NT2/D1 (cell line): ENCODE measurements around the gene TMEM121B.

Experiments
- DNase-seq: peaks from one replicate; pipeline ENCODE4 v3.0.0-alpha.2; 2011; ENCODE audit warnings: low read depth, low spot score
- H3K27me3 ChIP-seq: 2 replicates; pipeline ENCODE4 v1.6.0; 2011; ENCODE audit warnings: mild to moderate bottlenecking; ENCODE audit not compliant: insufficient read length, insufficient read depth
- H3K36me3 ChIP-seq: 2 replicates; pipeline ENCODE4 v1.6.1; 2011; ENCODE audit warnings: mild to moderate bottlenecking, low read length, mixed read lengths; ENCODE audit not compliant: insufficient read depth, insufficient read length
- H3K4me1 ChIP-seq: 2 replicates; pipeline ENCODE4 v1.5.1; 2011; ENCODE audit not compliant: insufficient read depth, insufficient read length
- H3K4me3 ChIP-seq: 2 replicates; pipeline ENCODE4 v1.5.1; 2011; ENCODE audit warnings: low read depth; ENCODE audit not compliant: insufficient read length
- H3K9ac ChIP-seq: 2 replicates; pipeline ENCODE4 v1.6.0; 2011; ENCODE audit warnings: low read depth; ENCODE audit not compliant: insufficient read length
- H3K9me3 ChIP-seq: 2 replicates; pipeline ENCODE4 v1.5.1; 2011; ENCODE audit warnings: mild to moderate bottlenecking, low read length; ENCODE audit not compliant: insufficient read depth
- SUZ12 ChIP-seq: IDR thresholded peaks from 2 replicates; pipeline ENCODE4 v1.6.1; 2011; ENCODE audit not compliant: insufficient read length, insufficient read depth; ENCODE audit errors: extremely low read depth
- YY1 ChIP-seq: IDR thresholded peaks from 2 replicates; pipeline ENCODE4 v1.6.1; 2011; ENCODE audit not compliant: insufficient read length, insufficient read depth
- ZNF274 ChIP-seq: IDR thresholded peaks from 2 replicates; pipeline ENCODE4 v1.6.1; 2011; ENCODE audit warnings: mild to moderate bottlenecking, low read depth, low read length

TMEM121B gene

DNA sequence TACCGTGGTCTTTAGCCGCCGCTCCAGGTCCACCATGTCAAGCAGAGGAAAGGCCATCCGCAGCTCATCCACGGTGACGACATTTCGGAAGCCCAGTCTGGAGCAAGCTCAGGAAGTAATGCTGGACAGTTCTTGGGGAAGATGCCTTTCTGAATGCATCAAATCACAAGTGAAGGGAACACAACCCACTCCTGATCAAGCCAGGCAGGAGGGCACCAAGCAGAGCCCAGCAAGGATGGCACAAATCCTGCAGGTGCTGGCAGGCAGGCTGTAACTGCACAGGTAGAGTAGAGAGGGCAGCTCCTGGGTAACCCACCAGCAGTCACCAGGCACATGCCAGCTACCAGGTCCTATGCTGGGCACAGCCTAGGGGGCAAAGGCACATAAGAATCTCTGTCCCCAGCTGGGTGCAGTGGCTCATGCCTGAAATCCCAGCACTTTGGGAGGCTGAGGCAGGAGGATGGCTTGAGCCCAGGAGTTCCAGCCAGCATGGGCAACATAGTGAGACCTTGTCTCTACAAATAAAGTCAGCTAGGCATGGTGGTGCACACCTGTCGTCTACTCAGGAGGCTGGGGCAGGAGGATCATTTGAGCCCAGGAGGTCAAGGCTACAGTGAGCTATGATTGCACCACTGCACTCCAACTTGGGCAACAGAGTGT, 24.0 kb upstream of the TMEM121B start:
- no peak for DNase-seq
- peaks cover 80% of the 10 kb centered on the region for H3K36me3 ChIP-seq
- TF ChIP-seq ZNF274 (no peak), SUZ12 (no peak), YY1 (no peak)
- H3K9me3 ChIP-seq, result no peaks in the 10 kb centered on the region
- peaks cover 5% of the 10 kb centered on the region for H3K4me1 ChIP-seq
- no peak overlapping the region for H3K4me3 ChIP-seq
- no peaks in the 10 kb centered on the region for H3K27me3 ChIP-seq
- H3K9ac ChIP-seq, result no peak overlapping the region

DNA sequence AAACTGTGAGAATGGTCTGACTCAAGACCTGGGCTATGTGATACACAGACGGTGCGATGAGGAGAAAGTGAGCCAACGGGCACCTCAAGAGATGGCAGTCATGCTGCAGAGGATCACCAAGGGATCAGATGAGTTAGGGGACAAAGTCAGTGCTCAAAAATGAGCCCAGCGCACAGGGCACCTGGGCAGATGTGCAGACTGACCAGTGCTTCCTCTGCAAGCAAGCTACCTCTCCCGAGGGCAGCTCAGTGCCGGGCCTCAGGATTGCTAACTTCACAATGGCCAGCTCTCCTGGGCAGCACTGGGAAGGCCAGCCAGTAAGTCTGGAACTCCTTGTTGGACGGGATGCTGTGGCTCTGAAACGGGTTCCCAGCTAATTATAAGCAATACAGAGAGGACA, 22.7 kb upstream of the TMEM121B start:
- DNase-seq, result no peak
- H3K4me1 ChIP-seq, result peaks cover 5% of the 10 kb centered on the region
- TF ChIP-seq ZNF274 (no peak), YY1 (no peak), SUZ12 (no peak)
- no peak overlapping the region for H3K9ac ChIP-seq
- no peaks in the 10 kb centered on the region for H3K9me3 ChIP-seq
- no peaks in the 10 kb centered on the region for H3K27me3 ChIP-seq
- H3K4me3 ChIP-seq, result no peak overlapping the region
- H3K36me3 ChIP-seq, result peaks cover 78% of the 10 kb centered on the region

DNA sequence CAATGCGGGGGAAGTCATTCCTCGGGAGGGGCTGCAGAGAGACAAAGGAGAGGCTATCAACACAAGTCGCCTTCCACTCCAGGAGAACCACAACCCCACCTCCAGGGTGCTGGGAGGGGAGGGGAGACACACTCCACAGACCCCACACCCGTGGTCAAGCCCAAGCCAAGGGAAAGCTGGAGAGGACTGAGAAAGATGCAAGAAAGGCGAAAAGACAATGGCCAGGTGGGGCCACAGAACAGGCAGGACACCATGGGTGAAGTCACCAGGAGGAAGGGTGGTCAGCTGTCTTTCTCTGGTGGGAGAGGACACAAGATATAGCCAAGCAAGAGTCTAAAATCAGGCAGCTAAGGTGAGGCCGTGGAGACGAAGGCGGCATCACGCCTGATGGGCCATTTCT, 21.9 kb upstream of the TMEM121B start:
- TF ChIP-seq SUZ12, result no peak
- no peak for TF ChIP-seq ZNF274
- TF ChIP-seq YY1, result no peak
- H3K9ac ChIP-seq, result no peak overlapping the region
- peaks cover 78% of the 10 kb centered on the region for H3K36me3 ChIP-seq
- H3K4me3 ChIP-seq, result no peak overlapping the region
- no peak for DNase-seq
- no peaks in the 10 kb centered on the region for H3K27me3 ChIP-seq
- H3K4me1 ChIP-seq, result peaks cover 5% of the 10 kb centered on the region
- H3K9me3 ChIP-seq, result no peaks in the 10 kb centered on the region

DNA sequence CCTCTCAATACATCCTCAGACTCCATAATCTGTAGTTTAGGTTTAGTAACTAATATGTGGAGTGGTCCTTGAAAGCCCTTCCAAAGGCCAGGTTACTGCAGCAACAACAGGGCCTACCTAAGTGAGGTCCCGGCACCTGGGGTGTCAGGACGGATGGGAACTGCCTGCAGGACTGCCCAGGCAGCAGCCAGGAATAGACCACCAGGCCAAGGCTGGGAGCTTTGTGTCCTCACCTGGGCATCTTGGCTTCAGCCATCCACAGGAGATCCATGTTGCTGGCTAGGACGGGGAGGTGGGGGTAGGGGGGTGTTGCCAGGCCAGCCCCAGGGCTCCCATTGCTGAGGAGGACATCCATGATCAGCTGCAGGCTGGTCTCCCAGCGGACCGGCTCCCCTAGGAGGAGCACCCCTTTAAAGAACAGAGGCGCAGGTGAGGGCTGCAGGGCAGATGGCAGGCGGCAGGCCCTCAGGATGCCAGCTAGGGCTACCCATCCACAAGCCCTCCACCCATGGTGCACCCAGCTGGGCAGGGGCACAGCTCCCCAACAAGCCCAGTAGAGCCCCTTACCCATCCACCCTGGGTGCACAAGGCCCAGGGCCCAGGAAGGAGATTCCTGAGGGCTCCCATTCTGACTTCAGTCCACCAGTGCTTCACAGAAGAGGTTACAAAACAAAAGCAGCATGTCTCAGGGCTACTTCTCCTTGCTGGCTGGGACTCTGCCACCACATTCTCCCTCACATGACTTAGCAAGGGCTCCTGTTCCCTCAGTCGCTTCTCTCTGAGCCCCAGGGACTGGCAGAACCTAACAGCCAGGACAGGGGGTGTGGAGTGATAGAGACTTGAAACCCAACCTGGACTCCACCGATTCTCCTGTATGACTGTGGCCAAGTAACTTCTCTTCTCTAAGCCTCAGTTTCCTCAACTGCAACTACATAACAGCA, 19.9 kb upstream of the TMEM121B start:
- Histone ChIP-seq H3K9ac (no peak overlapping the region), H3K4me3 (no peak overlapping the region), H3K4me1 (peaks cover 7% of the 10 kb centered on the region), H3K36me3 (peaks cover 81% of the 10 kb centered on the region), H3K9me3 (no peaks in the 10 kb centered on the region), H3K27me3 (no peaks in the 10 kb centered on the region)
- DNase-seq, result no peak
- TF ChIP-seq ZNF274, result no peak
- TF ChIP-seq YY1, result no peak
- TF ChIP-seq SUZ12, result no peak

DNA sequence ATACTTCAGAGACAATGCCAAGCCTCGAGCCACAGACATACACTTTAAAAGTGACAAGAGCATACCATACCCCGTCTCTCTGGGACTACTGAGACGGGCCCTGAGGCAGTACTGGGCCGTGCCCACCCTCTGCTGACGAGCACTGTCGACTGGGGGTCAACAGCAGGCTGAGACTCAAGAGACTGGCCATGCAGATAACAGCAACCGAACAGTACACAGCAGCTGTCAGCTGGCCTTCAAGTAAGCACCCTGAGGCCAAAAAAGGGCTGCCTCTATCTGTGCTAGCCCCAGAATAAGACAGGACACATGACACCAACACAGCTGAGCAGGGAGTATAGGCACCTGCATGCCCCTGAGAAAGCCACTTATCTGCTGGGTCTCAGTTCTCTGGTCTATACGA, 18.9 kb upstream of the TMEM121B start:
- TF ChIP-seq SUZ12 (no peak), ZNF274 (no peak), YY1 (no peak)
- Histone ChIP-seq H3K9me3 (no peaks in the 10 kb centered on the region), H3K9ac (no peak overlapping the region), H3K27me3 (no peaks in the 10 kb centered on the region), H3K36me3 (peaks cover 72% of the 10 kb centered on the region), H3K4me1 (peaks cover 7% of the 10 kb centered on the region), H3K4me3 (no peak overlapping the region)
- no peak for DNase-seq

DNA sequence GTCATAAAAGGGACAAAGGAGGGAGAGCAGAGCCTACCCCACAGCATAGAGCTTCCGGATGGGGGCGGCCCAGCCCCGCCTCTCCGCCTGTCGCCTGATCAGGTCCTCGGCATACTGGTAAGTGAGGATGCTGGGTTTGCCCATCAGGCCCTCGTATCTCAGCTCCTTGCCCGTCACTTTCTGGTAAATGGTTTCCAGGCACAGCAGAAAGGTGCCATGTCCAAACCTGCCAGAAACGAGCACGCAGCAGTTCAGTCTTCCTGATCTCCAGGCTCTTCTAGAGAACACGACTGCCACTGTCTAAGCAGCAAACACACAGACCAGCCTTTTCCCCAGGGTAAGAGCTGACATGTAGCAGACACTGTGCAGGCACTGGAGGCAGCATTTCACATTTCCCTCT, 17.4 kb upstream of the TMEM121B start:
- Histone ChIP-seq H3K9me3 (no peaks in the 10 kb centered on the region), H3K9ac (no peak overlapping the region), H3K4me3 (no peak overlapping the region), H3K4me1 (peaks cover 7% of the 10 kb centered on the region), H3K27me3 (no peaks in the 10 kb centered on the region), H3K36me3 (peaks cover 61% of the 10 kb centered on the region)
- no peak for DNase-seq
- TF ChIP-seq YY1 (no peak), ZNF274 (no peak), SUZ12 (no peak)

DNA sequence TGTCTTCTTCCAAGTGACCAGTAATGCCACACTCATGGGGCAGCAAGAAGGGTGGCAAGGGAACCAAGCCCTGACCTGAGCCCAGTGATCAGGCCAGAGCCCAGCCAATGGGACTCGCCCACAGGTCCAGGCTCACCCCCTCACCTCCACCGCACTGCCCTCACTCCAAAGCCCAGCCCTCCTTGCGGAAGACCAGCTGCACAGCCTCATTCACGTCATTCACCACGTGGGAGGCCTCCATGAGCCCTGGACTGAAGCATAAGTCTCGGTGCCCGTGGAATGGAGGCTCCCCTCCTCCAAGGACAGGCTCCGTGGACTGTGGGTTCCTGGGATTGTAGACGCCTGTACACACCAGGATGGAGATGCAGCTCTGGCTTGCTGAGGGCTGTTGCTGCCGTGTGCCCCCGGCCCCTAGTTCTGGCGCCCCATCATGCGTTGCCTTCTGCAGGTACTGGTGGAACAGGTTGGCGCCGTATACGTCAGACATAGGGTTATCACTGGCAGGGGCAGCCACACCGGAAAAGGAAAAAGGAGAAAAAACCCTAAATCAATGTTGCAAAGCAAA, 16.8 kb upstream of the TMEM121B start:
- TF ChIP-seq YY1 (no peak), ZNF274 (no peak), SUZ12 (no peak)
- Histone ChIP-seq H3K36me3 (peaks cover 55% of the 10 kb centered on the region), H3K4me1 (peaks cover 3% of the 10 kb centered on the region), H3K9me3 (no peaks in the 10 kb centered on the region), H3K9ac (no peak overlapping the region), H3K4me3 (no peak overlapping the region), H3K27me3 (no peaks in the 10 kb centered on the region)
- DNase-seq, result no peak
